Measurements from ENCODE around the gene ANO1.

DNA sequence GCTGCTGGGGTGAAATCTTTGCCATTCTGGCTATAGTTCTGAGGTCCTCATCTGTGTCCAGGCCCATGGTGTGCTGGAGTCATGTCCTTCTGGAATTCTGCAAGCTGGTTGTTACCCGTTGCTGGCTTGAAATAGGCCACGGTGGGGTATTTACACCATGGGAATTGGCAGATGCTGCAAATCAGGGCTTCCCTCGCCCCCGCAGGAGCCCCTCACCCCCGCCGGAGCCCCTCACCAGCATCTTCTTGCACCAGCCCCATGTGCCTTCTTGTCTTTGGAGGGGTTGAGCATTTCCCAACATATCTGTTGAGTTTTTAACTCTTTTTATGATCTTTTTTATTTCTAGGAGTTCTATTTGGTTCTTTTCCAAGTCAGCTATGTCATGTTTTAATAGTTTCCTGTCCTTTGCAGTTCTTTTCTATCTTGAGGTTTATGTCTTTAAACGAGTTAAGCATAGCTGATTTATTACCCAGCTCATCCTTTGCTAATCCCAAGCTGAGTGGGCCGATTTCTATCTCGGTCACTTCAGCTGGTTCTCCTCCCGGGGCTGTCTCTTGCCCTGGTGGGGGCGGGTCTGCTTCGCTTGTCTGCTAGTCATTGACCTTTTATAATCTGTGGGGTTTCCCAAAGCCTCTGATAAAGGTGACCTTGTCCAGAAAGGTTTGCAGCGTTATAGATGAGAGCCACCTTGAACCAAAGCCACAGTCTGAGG lies 17.6 kb downstream of the ANO1 start:
- TF ChIP-seq, protein P1, sequence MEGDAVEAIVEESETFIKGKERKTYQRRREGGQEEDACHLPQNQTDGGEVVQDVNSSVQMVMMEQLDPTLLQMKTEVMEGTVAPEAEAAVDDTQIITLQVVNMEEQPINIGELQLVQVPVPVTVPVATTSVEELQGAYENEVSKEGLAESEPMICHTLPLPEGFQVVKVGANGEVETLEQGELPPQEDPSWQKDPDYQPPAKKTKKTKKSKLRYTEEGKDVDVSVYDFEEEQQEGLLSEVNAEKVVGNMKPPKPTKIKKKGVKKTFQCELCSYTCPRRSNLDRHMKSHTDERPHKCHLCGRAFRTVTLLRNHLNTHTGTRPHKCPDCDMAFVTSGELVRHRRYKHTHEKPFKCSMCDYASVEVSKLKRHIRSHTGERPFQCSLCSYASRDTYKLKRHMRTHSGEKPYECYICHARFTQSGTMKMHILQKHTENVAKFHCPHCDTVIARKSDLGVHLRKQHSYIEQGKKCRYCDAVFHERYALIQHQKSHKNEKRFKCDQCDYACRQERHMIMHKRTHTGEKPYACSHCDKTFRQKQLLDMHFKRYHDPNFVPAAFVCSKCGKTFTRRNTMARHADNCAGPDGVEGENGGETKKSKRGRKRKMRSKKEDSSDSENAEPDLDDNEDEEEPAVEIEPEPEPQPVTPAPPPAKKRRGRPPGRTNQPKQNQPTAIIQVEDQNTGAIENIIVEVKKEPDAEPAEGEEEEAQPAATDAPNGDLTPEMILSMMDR (IDR thresholded peaks at IDR 0.05), result no peak
- TF ChIP-seq POLR2AphosphoS5 (IDR thresholded peaks at IDR 0.05) (no peak), POLR2A (IDR thresholded peaks at IDR 0.05) (no peak), EP300 (IDR thresholded peaks at IDR 0.05) (no peak)
